ENCODE data around the gene TXNRD1. TPM values are rescaled to one million over a fixed set of nuclear protein-coding genes. Genes with fewer than 3 reads are reported as not detected.

Gene TXNRD1
- total and polyA plus RNA-seq, 8 donors = 54.6 to 174 (median 61.1) TPM

DNA sequence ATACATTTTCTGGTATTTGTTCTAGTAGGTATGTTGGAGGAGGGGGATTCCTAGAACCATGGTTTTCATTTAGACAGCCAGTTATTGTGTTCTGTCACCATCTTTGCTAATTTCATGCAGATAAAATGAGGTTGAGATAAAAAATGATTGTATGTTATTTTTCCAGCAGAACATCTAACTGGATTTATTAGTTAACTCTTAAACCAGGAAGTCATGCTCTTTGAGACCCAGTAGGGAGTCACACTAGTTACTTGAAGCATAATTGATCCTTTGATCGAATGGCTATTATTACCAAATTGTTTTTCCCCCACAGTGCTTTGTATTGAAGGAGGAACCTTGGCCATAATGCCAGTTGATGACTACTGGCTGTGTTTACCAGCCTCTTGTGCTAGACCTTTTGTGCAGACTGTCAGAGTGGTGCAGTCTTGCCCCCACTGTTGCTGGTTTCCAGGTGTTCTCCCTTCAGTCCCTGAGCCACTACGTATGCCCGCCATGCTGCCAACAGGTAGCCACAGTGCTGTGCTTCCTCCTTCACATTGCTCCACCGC is 93.9 kb downstream of the TXNRD1 start:
- no peak overlapping the region for H3K4me3 ChIP-seq
- ATAC-seq (no peak), DNase-seq (no peak)
- no peaks in the 10 kb centered on the region for H3K9me3 ChIP-seq
- intact Hi-C loops (cut with DNase I) = no loop called here
- TF ChIP-seq, protein P1, sequence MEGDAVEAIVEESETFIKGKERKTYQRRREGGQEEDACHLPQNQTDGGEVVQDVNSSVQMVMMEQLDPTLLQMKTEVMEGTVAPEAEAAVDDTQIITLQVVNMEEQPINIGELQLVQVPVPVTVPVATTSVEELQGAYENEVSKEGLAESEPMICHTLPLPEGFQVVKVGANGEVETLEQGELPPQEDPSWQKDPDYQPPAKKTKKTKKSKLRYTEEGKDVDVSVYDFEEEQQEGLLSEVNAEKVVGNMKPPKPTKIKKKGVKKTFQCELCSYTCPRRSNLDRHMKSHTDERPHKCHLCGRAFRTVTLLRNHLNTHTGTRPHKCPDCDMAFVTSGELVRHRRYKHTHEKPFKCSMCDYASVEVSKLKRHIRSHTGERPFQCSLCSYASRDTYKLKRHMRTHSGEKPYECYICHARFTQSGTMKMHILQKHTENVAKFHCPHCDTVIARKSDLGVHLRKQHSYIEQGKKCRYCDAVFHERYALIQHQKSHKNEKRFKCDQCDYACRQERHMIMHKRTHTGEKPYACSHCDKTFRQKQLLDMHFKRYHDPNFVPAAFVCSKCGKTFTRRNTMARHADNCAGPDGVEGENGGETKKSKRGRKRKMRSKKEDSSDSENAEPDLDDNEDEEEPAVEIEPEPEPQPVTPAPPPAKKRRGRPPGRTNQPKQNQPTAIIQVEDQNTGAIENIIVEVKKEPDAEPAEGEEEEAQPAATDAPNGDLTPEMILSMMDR (IDR thresholded peaks at IDR 0.05) = no peak
- no peaks in the 10 kb centered on the region for H3K27me3 ChIP-seq
- H3K4me1 ChIP-seq = peaks cover 0 to 45% of the 10 kb centered on the region in 2 donors
- H3K36me3 ChIP-seq = peaks cover 0 to 48% of the 10 kb centered on the region in 2 donors
- H3K27ac ChIP-seq = no peak overlapping the region

DNA sequence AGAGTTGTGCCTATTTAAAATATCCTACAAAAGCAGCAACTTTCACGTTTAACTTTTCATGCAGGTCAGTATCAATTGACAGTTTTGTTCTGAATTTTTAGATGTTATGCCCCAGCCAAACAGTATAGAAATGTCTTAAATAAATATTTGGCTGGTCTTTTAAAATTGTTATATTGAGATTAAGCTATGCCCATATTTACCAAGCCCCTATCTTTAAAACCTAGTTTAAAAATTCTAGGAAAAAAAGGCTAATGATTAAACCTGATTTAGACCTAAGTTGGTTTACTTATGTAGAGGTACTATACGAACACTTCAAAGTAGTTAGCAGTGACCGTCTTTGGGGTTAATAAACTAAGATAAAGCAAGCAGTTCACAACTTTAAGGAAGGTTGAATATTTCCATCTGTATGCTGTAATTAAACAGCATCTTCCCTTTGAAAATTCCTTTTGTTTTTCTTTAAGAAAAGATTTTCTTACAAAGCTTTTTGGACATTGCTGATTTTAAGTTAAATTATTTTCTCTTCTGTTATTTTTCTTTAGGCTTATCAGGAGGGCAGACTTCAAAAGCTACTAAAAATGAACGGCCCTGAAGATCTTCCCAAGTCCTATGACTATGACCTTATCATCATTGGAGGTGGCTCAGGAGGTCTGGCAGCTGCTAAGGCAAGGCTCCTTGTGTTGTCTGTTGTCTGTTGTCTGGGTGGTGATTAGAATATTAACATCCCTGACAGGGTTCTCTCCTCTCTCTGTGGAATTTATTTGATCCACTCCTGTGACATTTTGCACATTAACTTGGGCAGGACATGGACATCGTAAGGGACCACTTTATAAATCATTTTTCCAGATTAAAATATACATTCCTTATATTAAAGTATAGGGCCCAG is 95.4 kb downstream of the TXNRD1 start:
- Histone ChIP-seq H3K4me1 (peaks cover 0 to 40% of the 10 kb centered on the region in 2 donors), H3K27ac (no peak overlapping the region), H3K27me3 (no peaks in the 10 kb centered on the region), H3K4me3 (no peak overlapping the region), H3K9me3 (no peaks in the 10 kb centered on the region), H3K36me3 (peaks cover 0 to 60% of the 10 kb centered on the region in 2 donors)
- DNase-seq (no peak), ATAC-seq (no peak)
- intact Hi-C loops (cut with DNase I) = no loop called here
- TF ChIP-seq, protein P1 (IDR thresholded peaks at IDR 0.05) = no peak

DNA sequence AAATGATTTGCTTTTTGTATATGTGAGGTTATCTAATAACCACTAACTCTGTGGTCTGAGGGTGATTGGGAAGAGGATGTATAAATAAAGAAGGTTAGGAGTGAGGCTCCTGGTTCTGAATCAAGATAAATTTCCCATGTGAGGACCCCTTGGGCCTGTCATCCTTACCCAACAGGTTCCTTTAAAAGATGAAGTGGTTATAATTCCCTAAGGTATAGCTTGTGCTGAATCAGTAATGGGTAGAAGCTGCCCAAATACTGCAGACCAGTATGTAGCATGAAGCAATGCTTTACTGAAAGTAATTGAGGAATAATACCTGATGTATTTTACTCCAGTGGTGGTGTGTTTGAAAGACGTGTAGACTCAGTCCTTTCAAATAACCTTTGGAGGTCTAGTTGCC is 96.6 kb downstream of the TXNRD1 start:
- Histone ChIP-seq H3K27me3 (no peaks in the 10 kb centered on the region), H3K27ac (no peak overlapping the region), H3K9me3 (no peaks in the 10 kb centered on the region), H3K4me1 (peaks cover 0 to 28% of the 10 kb centered on the region in 2 donors), H3K36me3 (peaks cover 0 to 70% of the 10 kb centered on the region in 2 donors), H3K4me3 (no peak overlapping the region)
- ATAC-seq (no peak), DNase-seq (no peak)
- TF ChIP-seq, protein P1 (IDR thresholded peaks at IDR 0.05) = no peak
- intact Hi-C loops (cut with DNase I) = no loop called here

DNA sequence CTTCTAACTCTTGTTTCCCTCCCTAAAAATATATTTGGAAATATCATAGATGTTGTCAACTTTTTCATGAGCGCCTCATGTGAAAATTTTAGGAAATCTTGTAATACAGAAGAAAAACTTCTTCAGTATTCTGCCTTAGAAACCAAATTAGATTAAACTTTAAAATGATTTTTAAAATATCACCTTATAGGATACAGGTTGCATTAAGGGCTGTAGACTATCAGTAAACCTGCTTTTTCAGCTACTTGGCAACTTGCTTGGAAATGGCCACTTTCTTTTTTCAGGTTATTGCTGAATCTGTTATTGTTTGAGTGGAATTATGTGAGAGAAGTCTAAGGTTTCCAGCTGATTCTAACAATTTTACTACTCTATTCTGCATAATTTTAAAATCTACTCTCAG is 97.1 kb downstream of the TXNRD1 start:
- TF ChIP-seq, protein P1 (IDR thresholded peaks at IDR 0.05) = no peak
- Histone ChIP-seq H3K4me3 (no peak overlapping the region), H3K36me3 (peaks cover 0 to 74% of the 10 kb centered on the region in 2 donors), H3K27me3 (no peaks in the 10 kb centered on the region), H3K27ac (no peak overlapping the region), H3K4me1 (peaks cover 0 to 23% of the 10 kb centered on the region in 2 donors), H3K9me3 (no peaks in the 10 kb centered on the region)
- DNase-seq = no peak
- intact Hi-C loops (cut with DNase I) = no loop called here
- no peak for ATAC-seq

DNA sequence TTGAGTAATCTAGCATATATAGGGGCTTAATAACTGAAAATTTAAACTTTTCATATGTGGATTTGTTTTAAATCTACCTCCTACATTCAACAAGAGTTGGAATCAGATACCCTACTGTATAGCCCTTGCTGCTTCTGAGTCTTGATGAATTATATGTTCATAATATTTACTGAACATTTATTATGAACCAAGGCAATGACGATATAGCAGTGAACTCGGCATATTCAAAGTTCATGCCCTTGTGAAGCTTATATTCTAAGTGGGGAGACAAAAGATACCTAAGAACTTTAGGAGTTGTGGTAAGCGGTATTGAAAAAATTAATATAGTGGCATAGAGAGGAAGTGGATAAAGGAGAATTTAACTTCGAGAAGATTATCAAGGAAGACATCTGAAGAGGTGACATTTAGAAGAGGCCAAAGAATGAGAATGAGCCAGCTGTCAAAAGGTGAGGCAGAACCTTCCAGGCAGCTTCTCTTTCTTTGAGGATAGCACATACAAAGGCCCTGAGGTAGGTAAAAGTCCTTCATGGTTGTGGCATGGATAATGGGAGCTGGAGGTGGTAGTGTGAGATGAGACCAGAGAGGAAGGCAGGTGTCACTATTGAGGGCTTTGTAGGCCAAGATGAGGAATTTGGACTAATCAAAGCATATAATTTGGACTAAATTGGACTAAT is 98.1 kb downstream of the TXNRD1 start:
- Histone ChIP-seq H3K27ac (no peak overlapping the region), H3K4me1 (peaks cover 0 to 17% of the 10 kb centered on the region in 2 donors), H3K27me3 (no peaks in the 10 kb centered on the region), H3K4me3 (no peak overlapping the region), H3K9me3 (no peaks in the 10 kb centered on the region), H3K36me3 (peaks cover 0 to 85% of the 10 kb centered on the region in 2 donors)
- TF ChIP-seq, protein P1 (IDR thresholded peaks at IDR 0.05) = no peak
- intact Hi-C loops (cut with DNase I) = no loop called here
- ATAC-seq = no peak
- DNase-seq = no peak

Measured in left lung (tissue), 10 donors.